Prostate gland (tissue), 2 donors: ENCODE results near the gene PSORS1C1.

ENCODE experiments used
- POLR2A ChIP-seq: fragments of 450-650 bp; IDR thresholded peaks from one replicate; pipeline ENCODE4 v1.6.1; 2016; ENCODE audit warnings: antibody characterized with exemption, mild to moderate bottlenecking
- POLR2AphosphoS5 ChIP-seq: sonication (generic); formaldehyde crosslinking; IDR thresholded peaks from one replicate; pipeline ENCODE4 v1.6.1; 2017; ENCODE audit warnings: antibody characterized with exemption
- TF ChIP-seq, protein P1 (sequence below), 4 experiments: fragments of 200-600 bp in 2 of 4; fragments of 450-650 bp in 2 of 4; sonication (generic) in 2 of 4; IDR thresholded peaks; 1 replicate in 3 of 4; 2 replicates in 1 of 4; pipeline ENCODE4 v1.5.1; 2016 to 2019; ENCODE audit warnings: antibody characterized with exemption in 4 of 4, mild to moderate bottlenecking in 2 of 4, moderate library complexity in 2 of 4

DNA sequence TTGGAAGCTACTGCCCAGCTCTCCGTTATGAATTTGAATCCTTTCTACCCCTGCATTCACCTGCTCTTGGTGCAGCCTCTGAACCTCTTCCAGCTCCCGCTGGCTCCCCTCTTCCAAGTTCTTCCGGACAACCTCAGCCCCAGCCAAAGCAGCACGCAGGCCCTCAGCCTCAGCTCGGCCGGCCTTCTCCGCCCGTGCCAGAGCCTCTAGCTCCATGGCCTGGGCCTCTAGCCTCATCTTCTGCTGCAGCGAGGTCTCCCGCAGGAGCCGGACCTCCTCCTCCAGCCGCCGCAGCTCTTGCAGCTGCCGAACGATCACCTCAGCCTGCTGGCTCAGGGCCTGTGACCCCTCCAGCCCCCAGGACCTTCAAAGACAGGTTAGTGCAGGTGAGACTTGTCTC lies 39.8 kb downstream of the PSORS1C1 start:
- TF ChIP-seq, protein P1, sequence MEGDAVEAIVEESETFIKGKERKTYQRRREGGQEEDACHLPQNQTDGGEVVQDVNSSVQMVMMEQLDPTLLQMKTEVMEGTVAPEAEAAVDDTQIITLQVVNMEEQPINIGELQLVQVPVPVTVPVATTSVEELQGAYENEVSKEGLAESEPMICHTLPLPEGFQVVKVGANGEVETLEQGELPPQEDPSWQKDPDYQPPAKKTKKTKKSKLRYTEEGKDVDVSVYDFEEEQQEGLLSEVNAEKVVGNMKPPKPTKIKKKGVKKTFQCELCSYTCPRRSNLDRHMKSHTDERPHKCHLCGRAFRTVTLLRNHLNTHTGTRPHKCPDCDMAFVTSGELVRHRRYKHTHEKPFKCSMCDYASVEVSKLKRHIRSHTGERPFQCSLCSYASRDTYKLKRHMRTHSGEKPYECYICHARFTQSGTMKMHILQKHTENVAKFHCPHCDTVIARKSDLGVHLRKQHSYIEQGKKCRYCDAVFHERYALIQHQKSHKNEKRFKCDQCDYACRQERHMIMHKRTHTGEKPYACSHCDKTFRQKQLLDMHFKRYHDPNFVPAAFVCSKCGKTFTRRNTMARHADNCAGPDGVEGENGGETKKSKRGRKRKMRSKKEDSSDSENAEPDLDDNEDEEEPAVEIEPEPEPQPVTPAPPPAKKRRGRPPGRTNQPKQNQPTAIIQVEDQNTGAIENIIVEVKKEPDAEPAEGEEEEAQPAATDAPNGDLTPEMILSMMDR (IDR thresholded peaks at IDR 0.05), result no peak
- TF ChIP-seq POLR2AphosphoS5, result no peak
- no peak for TF ChIP-seq POLR2A
